ENCODE results near the gene YPEL1. TPM values are rescaled to one million over a fixed set of nuclear protein-coding genes. Genes with fewer than 3 reads are reported as not detected.
"Not testable (repeated sequence)": the region's sequence is repeated elsewhere in the genome, so short reads cannot be mapped to it uniquely, and the experiment has no call there.

Gene YPEL1
- total RNA-seq, 1 donor from 2014 or later, result 20.4 TPM

DNA sequence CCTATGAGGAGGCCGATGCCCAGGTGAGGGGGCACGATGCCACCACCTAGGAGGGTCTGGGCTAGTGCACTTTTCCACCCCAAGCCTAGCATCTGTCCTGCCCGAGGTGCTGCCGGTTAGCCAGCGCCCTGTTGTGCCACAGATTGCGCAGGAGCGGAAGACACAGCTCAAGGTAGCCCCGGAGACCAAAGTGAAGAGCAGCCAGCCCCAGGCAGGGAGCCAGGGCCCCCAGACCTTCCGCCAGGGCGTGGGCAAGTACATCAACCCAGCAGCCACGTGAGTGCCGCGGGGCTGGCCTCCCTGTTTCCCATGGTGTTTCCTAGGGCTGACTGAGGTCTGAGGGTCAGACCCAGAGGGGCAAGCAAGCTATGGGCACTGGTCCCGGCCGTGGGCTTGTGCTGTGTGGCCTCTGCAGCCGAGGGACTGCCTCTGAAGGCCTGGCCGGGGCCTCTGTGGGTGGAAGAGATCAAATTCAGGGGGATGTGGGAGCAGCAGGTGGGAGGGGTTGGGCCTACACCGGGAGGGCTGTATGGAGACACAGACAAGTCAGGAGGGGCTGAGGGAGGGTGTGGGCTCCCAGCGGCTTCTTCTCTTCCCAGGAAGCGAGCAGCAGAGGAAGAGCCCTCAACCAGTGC, 40.7 kb downstream of the YPEL1 start:
- Histone ChIP-seq H3K9me3 (ENCODE audit: control insufficient read depth in 3 of 3, low read length in 3 of 3) (no peaks in the 10 kb centered on the region), H3K36me3 (ENCODE audit: control insufficient read depth in 3 of 3, insufficient read depth in 3 of 3, low read length in 3 of 3) (peaks cover 52 to 64% (median 56%) of the 10 kb centered on the region in 3 donors), H3K4me1 (ENCODE audit: control insufficient read depth in 3 of 3, insufficient read depth in 3 of 3, low read length in 3 of 3) (peaks cover 12 to 18% (median 13%) of the 10 kb centered on the region in 3 donors), H3K27ac (ENCODE audit: low read depth, low read length) (no peak overlapping the region), H3K4me3 (ENCODE audit: low read length in 3 of 3) (no peak overlapping the region), H3K9ac (ENCODE audit: low read depth in 1 of 3, low read length in 3 of 3) (no peak overlapping the region), H3K27me3 (ENCODE audit: control insufficient read depth in 3 of 3, insufficient read depth in 3 of 3, low read length in 3 of 3) (no peaks in the 10 kb centered on the region)

DNA sequence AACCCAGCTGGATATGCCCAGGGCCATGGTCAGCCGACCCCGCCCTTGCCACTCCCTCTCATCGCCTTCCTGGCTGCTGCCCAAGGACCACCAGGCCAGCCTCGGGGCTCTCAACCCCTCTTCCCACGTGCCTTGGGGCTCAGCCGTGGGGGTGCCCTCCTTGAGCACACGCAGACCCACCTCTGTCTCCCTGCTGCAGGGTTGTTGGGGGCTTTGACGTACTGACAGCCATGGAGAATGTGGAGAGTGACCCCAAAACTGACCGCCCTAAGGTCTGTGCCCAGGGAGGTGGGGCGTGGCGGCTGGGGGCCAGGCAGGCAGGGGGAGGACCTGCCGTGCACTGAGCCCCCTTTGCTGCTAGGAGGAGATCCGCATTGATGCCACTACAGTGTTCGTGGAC, 41.2 kb downstream of the YPEL1 start:
- Histone ChIP-seq H3K4me3 (ENCODE audit: low read length in 3 of 3) (no peak overlapping the region), H3K9me3 (ENCODE audit: control insufficient read depth in 3 of 3, low read length in 3 of 3) (no peaks in the 10 kb centered on the region), H3K27me3 (ENCODE audit: control insufficient read depth in 3 of 3, insufficient read depth in 3 of 3, low read length in 3 of 3) (no peaks in the 10 kb centered on the region), H3K9ac (ENCODE audit: low read depth in 1 of 3, low read length in 3 of 3) (no peak overlapping the region), H3K4me1 (ENCODE audit: control insufficient read depth in 3 of 3, insufficient read depth in 3 of 3, low read length in 3 of 3) (peaks cover 12 to 17% (median 16%) of the 10 kb centered on the region in 3 donors), H3K36me3 (ENCODE audit: control insufficient read depth in 3 of 3, insufficient read depth in 3 of 3, low read length in 3 of 3) (peaks cover 53 to 64% (median 55%) of the 10 kb centered on the region in 3 donors), H3K27ac (ENCODE audit: low read depth, low read length) (no peak overlapping the region)

DNA sequence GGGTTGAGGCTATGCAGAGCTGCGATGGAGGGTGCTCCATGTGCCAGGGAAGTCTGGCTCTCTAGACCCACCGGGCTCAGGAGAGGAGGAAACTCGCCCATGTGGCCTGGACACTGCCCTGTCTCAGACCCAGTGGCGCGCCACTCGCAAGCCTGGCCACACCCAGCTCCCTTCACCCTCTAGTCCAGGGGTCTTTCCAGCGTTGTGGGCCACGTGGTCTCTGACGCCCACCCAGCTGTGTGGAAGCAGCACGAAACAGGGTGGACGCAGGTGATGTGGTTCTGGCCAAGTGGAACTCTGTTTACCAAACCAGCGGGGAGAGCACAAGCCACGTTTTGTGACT, 41.6 kb downstream of the YPEL1 start:
- Histone ChIP-seq H3K4me3 (ENCODE audit: low read length in 3 of 3) (no peak overlapping the region), H3K27ac (ENCODE audit: low read depth, low read length) (no peak overlapping the region), H3K9ac (ENCODE audit: low read depth in 1 of 3, low read length in 3 of 3) (no peak overlapping the region), H3K36me3 (ENCODE audit: control insufficient read depth in 3 of 3, insufficient read depth in 3 of 3, low read length in 3 of 3) (peaks cover 51 to 62% (median 55%) of the 10 kb centered on the region in 3 donors), H3K27me3 (ENCODE audit: control insufficient read depth in 3 of 3, insufficient read depth in 3 of 3, low read length in 3 of 3) (no peaks in the 10 kb centered on the region), H3K9me3 (ENCODE audit: control insufficient read depth in 3 of 3, low read length in 3 of 3) (no peaks in the 10 kb centered on the region), H3K4me1 (ENCODE audit: control insufficient read depth in 3 of 3, insufficient read depth in 3 of 3, low read length in 3 of 3) (peaks cover 8 to 13% (median 13%) of the 10 kb centered on the region in 3 donors)

DNA sequence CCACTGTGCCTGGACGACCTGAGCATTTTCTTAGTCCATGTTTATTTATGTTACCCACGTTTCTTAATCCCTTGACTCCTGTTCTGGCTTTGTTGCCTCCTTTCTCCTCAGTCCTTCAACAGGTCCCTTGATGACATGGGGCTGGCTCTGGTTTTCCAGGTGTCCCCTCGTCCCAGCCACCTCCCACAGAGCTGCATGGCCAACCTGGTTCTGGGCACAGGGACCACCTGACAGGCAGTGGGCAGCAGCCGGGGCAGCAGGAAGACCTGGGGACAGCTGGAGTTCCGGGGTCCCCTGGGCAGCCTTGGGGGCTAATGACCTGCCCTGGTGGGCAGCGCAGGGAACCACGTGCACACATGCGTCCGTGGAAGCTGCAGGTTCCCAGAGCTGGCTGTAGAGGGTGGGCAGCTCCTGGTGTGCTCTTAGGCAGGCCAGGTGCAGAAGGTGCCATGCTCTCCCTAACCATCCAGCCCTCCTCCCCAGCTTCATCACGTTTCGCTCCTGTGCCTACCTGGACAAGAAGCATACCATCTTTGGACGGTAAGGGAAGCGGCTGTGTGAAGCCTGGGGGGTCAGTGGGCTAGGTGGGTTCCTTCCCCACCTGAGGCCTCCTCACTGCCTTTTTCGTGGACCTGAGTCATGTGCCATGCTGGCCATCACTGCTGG, 42.1 kb downstream of the YPEL1 start:
- Histone ChIP-seq H3K9ac (ENCODE audit: low read depth in 1 of 3, low read length in 3 of 3) (no peak overlapping the region), H3K4me1 (ENCODE audit: control insufficient read depth in 3 of 3, insufficient read depth in 3 of 3, low read length in 3 of 3) (peaks cover 3 to 9% (median 8%) of the 10 kb centered on the region in 3 donors), H3K4me3 (ENCODE audit: low read length in 3 of 3) (no peak overlapping the region), H3K27ac (ENCODE audit: low read depth, low read length) (no peak overlapping the region), H3K27me3 (ENCODE audit: control insufficient read depth in 3 of 3, insufficient read depth in 3 of 3, low read length in 3 of 3) (no peaks in the 10 kb centered on the region), H3K36me3 (ENCODE audit: control insufficient read depth in 3 of 3, insufficient read depth in 3 of 3, low read length in 3 of 3) (peaks cover 53 to 61% (median 54%) of the 10 kb centered on the region in 3 donors), H3K9me3 (ENCODE audit: control insufficient read depth in 3 of 3, low read length in 3 of 3) (no peaks in the 10 kb centered on the region)

DNA sequence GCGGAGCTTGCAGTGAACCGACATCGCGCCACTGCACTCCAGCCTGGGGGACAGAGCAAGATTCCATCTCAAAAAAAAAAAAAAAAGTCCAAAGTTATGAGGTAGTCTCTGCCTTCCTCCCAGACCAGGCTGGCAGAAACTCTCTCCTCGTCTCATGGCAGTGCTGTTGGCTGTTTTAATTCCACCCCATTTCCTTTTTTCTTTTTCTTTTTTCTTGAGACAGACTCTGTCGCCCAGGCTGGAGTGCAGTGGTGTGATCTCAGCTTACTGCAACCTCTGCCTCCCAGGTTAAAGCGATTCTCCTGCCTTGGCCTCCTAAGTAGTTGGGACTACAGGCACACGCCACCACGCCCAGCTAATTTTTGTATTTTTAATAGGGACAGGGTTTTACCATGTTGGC, 42.7 kb downstream of the YPEL1 start:
- not testable (repeated sequence) for H3K4me1 ChIP-seq (ENCODE audit: control insufficient read depth in 3 of 3, insufficient read depth in 3 of 3, low read length in 3 of 3); H3K4me3 ChIP-seq (ENCODE audit: low read length in 3 of 3); H3K27ac ChIP-seq (ENCODE audit: low read depth, low read length); H3K27me3 ChIP-seq (ENCODE audit: control insufficient read depth in 3 of 3, insufficient read depth in 3 of 3, low read length in 3 of 3); H3K9me3 ChIP-seq (ENCODE audit: control insufficient read depth in 3 of 3, low read length in 3 of 3); H3K9ac ChIP-seq (ENCODE audit: low read depth in 1 of 3, low read length in 3 of 3)
- peaks cover 54 to 61% (median 59%) of the 10 kb centered on the region in 3 donors for H3K36me3 ChIP-seq (ENCODE audit: control insufficient read depth in 3 of 3, insufficient read depth in 3 of 3, low read length in 3 of 3)

DNA sequence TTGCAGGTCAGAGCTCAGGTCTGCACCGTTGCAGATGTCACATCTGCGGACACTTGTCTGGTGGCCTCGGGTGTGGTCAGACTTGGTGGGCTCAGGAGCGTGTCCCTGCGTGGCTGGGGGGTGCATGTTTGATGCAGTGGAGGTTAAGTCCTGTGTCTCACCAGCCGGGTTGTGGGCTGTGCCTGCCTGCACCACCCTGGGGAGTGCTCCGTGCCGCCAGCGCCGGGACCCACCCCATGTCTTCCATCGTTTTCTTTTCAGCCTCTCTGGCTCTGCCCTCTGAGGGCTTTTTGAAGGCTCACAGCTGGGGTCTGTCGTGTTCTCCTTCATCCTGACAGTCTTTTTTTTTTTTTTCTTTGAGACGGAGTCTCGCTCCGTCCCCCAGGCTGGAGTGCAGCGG, 43.8 kb downstream of the YPEL1 start:
- no peak overlapping the region for H3K4me3 ChIP-seq (ENCODE audit: low read length in 3 of 3)
- no peaks in the 10 kb centered on the region for H3K9me3 ChIP-seq (ENCODE audit: control insufficient read depth in 3 of 3, low read length in 3 of 3)
- H3K36me3 ChIP-seq (ENCODE audit: control insufficient read depth in 3 of 3, insufficient read depth in 3 of 3, low read length in 3 of 3), result peaks cover 53 to 59% (median 55%) of the 10 kb centered on the region in 3 donors
- H3K27ac ChIP-seq (ENCODE audit: low read depth, low read length), result no peak overlapping the region
- H3K4me1 ChIP-seq (ENCODE audit: control insufficient read depth in 3 of 3, insufficient read depth in 3 of 3, low read length in 3 of 3), result peaks cover 0 to 5% (median 3%) of the 10 kb centered on the region in 3 donors
- no peak overlapping the region for H3K9ac ChIP-seq (ENCODE audit: low read depth in 1 of 3, low read length in 3 of 3)
- no peaks in the 10 kb centered on the region for H3K27me3 ChIP-seq (ENCODE audit: control insufficient read depth in 3 of 3, insufficient read depth in 3 of 3, low read length in 3 of 3)

DNA sequence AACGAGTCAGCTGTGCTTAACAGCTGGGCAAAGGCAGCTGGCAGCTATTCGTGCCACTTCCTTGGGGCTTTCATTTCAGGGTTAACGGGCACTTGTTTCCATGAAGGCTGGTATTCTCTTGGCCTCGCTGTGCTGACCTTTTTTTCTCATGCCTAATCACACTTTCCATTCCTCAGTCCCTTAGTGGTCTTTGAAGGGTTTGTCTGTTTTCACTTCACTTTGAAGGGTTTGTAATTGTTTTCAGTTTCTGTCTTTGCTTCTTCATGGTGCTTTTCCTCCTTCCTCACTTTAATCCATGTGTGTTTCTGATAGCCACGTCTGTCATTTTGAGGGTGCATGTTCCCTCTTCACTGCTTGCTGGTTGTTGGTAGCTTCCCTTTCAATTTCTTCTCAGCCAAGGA, 45.2 kb downstream of the YPEL1 start:
- Histone ChIP-seq H3K9me3 (ENCODE audit: control insufficient read depth in 3 of 3, low read length in 3 of 3) (no peaks in the 10 kb centered on the region), H3K27ac (ENCODE audit: low read depth, low read length) (no peak overlapping the region), H3K4me1 (ENCODE audit: control insufficient read depth in 3 of 3, insufficient read depth in 3 of 3, low read length in 3 of 3) (peaks cover 0 to 5% (median 3%) of the 10 kb centered on the region in 3 donors), H3K9ac (ENCODE audit: low read depth in 1 of 3, low read length in 3 of 3) (no peak overlapping the region), H3K27me3 (ENCODE audit: control insufficient read depth in 3 of 3, insufficient read depth in 3 of 3, low read length in 3 of 3) (no peaks in the 10 kb centered on the region), H3K4me3 (ENCODE audit: low read length in 3 of 3) (no peak overlapping the region), H3K36me3 (ENCODE audit: control insufficient read depth in 3 of 3, insufficient read depth in 3 of 3, low read length in 3 of 3) (peaks cover 48 to 56% (median 51%) of the 10 kb centered on the region in 3 donors)

DNA sequence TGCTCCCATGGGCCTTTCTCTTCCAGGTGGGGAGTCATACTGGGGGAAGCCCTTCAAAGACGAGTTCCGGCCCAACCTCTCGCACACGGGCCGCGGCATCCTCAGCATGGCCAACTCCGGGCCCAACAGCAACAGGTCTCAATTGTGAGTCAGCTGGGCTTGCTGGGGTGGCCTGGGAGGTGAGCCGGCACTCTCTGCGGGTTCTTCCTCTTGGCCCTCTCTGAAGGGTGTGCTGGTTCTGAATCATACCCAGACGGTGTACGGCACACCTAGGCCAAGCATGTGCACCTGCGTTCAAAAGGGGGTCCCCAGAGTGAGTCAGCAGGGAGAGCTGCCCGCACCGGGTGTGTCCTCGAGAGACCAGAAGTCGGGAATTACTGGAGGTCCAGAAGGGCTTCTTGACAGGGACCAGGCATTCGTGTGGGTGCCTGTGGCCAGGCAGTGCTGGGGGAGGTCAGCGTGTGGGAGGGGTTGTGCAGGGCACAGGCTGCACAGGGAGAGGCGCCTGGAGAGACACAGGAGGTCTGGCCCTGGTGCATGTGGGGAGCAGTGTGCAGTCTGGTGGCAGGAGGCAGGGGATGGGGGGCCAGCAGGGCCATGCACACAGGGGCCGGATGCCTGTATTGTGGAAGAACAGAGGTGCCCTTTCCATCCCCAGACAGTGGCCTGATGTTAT, 46.8 kb downstream of the YPEL1 start:
- Histone ChIP-seq H3K9me3 (ENCODE audit: control insufficient read depth in 3 of 3, low read length in 3 of 3) (no peaks in the 10 kb centered on the region), H3K4me1 (ENCODE audit: control insufficient read depth in 3 of 3, insufficient read depth in 3 of 3, low read length in 3 of 3) (peaks cover 0 to 5% (median 3%) of the 10 kb centered on the region in 3 donors), H3K4me3 (ENCODE audit: low read length in 3 of 3) (no peak overlapping the region), H3K9ac (ENCODE audit: low read depth in 1 of 3, low read length in 3 of 3) (no peak overlapping the region), H3K27ac (ENCODE audit: low read depth, low read length) (no peak overlapping the region), H3K36me3 (ENCODE audit: control insufficient read depth in 3 of 3, insufficient read depth in 3 of 3, low read length in 3 of 3) (peaks cover 42 to 55% (median 42%) of the 10 kb centered on the region in 3 donors), H3K27me3 (ENCODE audit: control insufficient read depth in 3 of 3, insufficient read depth in 3 of 3, low read length in 3 of 3) (no peaks in the 10 kb centered on the region)

DNA sequence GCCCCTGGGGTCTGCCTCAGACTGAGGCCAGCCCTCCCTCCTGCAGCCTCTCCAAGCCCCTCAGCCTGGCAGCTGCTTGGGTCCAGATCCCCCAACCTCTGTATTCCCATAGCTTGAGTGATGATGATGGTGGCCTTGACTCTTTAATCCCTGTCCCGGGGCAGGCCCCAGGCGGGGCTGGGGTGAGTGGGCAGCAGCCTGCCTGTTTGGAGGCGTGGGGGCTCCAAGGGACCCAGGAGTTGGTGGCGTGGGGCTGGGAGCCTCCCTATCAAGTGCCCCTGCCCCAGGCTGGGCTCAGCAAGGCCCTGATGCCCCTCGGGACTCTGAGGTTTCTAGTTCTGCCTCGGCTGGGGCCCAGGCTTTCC, 47.3 kb downstream of the YPEL1 start:
- H3K9me3 ChIP-seq (ENCODE audit: control insufficient read depth in 3 of 3, low read length in 3 of 3), result no peaks in the 10 kb centered on the region
- H3K27me3 ChIP-seq (ENCODE audit: control insufficient read depth in 3 of 3, insufficient read depth in 3 of 3, low read length in 3 of 3), result no peaks in the 10 kb centered on the region
- no peak overlapping the region for H3K4me3 ChIP-seq (ENCODE audit: low read length in 3 of 3)
- H3K27ac ChIP-seq (ENCODE audit: low read depth, low read length), result no peak overlapping the region
- peaks cover 0 to 5% (median 3%) of the 10 kb centered on the region in 3 donors for H3K4me1 ChIP-seq (ENCODE audit: control insufficient read depth in 3 of 3, insufficient read depth in 3 of 3, low read length in 3 of 3)
- H3K9ac ChIP-seq (ENCODE audit: low read depth in 1 of 3, low read length in 3 of 3), result no peak overlapping the region
- peaks cover 38 to 53% (median 41%) of the 10 kb centered on the region in 3 donors for H3K36me3 ChIP-seq (ENCODE audit: control insufficient read depth in 3 of 3, insufficient read depth in 3 of 3, low read length in 3 of 3)

DNA sequence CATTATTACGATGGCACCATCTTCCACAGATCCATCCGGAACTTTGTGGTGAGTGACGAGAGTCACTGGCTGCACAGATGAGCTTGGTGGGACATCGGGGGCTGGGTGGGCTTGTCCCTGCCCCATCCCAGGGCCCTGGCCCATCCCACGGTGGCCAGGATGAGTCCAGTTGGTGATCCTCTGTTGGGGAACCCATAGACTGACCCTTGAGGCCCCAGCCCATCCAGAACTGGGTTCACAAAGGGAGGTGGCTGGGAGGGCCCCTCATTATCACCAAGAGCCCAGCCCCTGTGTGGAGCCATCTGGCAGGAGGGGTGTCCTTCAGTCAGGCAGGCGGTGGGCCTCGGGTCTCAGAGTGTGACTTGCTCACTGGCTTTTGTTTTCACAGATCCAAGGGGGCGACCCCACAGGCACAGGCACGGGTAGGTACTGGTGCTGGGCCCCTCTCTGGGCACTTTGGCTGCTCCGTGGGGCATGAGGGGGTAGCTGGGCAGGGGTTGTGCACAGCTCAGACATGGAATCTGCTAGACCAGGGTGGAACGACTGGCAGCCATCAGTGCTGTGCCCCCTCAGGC, 47.8 kb downstream of the YPEL1 start:
- Histone ChIP-seq H3K9ac (ENCODE audit: low read depth in 1 of 3, low read length in 3 of 3) (no peak overlapping the region), H3K36me3 (ENCODE audit: control insufficient read depth in 3 of 3, insufficient read depth in 3 of 3, low read length in 3 of 3) (peaks cover 43 to 58% (median 46%) of the 10 kb centered on the region in 3 donors), H3K9me3 (ENCODE audit: control insufficient read depth in 3 of 3, low read length in 3 of 3) (no peaks in the 10 kb centered on the region), H3K27ac (ENCODE audit: low read depth, low read length) (no peak overlapping the region), H3K4me1 (ENCODE audit: control insufficient read depth in 3 of 3, insufficient read depth in 3 of 3, low read length in 3 of 3) (peaks cover 0 to 5% (median 3%) of the 10 kb centered on the region in 3 donors), H3K27me3 (ENCODE audit: control insufficient read depth in 3 of 3, insufficient read depth in 3 of 3, low read length in 3 of 3) (no peaks in the 10 kb centered on the region), H3K4me3 (ENCODE audit: low read length in 3 of 3) (no peak overlapping the region)

Measured in skeletal muscle tissue (tissue), 4 donors.